ENCODE measurements around the gene RELA. TPM values are rescaled to one million over a fixed set of nuclear protein-coding genes. Genes with fewer than 3 reads are reported as not detected.

RELA gene
- total and polyA plus RNA-seq, 10 of the 15 experiments (the other 5 are each of a cell fraction or from before 2014, with no cell fraction given): 5.1 to 56.4 (median 34.2) TPM

DNA sequence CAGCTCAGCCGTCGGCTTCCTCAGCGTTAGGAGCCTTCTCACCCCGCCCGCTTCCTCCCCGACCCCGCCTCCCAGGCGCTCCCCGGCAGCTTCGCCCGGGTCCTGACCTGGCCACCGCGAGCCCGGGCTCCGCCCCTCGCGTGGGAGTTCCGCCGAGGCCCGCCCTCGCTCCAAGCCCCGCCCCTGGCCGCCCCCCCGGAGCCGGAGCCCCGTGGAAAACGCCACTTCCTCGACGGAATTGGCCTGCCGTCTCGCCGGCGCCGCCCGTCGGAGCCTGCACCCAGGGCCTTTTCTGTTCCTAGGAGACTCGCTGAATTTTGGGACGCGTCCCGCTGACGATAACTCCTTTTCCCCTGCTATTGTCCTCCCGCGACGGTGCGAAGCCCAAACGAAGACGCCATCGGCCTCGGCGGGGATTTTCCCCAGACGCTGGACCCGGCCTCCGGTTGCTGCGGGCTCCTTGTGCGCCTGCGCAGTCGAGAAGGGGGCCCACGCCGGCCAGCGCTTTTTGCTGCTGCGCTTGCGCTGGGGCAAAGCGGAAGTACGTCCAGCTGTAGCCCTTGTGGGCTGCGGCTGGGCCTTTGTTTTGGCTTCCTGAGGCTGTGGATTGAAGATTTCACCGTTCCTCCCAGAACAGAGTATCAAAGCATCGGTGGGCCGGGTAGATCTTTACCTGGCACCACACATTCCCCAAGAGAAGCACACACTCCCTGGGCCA lies 10.0 kb downstream of the RELA start (continued):
- 0 out of 2 replicates have a peak, but pooled peaks have one; percentile 10 for TF ChIP-seq ZBTB11 (CRISPR knock-in tag; IDR thresholded peaks at IDR 0.05)
- TF ChIP-seq, protein P1, sequence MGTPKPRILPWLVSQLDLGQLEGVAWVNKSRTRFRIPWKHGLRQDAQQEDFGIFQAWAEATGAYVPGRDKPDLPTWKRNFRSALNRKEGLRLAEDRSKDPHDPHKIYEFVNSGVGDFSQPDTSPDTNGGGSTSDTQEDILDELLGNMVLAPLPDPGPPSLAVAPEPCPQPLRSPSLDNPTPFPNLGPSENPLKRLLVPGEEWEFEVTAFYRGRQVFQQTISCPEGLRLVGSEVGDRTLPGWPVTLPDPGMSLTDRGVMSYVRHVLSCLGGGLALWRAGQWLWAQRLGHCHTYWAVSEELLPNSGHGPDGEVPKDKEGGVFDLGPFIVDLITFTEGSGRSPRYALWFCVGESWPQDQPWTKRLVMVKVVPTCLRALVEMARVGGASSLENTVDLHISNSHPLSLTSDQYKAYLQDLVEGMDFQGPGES (IDR thresholded peaks at IDR 0.05): no peak
- TF ChIP-seq SIN3A (IDR thresholded peaks at IDR 0.05; ENCODE audit: low read depth, low read length): peak; percentile 69; the same call in 1 of the 2 replicates
- no peak for TF ChIP-seq CBX5 (IDR thresholded peaks at IDR 0.05; ENCODE audit: low read depth)
- no peak for TF ChIP-seq MTA2 (IDR thresholded peaks at IDR 0.05; ENCODE audit: low read depth)
- no peak; the same call in 1 of the 2 replicates for TF ChIP-seq LARP7 (IDR thresholded peaks at IDR 0.05)
- TF ChIP-seq NR2C1 (IDR thresholded peaks at IDR 0.05): peak; percentile 24; the same call in 1 of the 2 replicates
- TF ChIP-seq DPF2 (IDR thresholded peaks at IDR 0.05): peak; percentile 90
- no peak for TF ChIP-seq MYC (IDR thresholded peaks at IDR 0.05; ENCODE audit: insufficient read depth, insufficient read length, insufficient replicate concordance, low read length, severe bottlenecking)
- no peak for TF ChIP-seq HDAC2 (IDR thresholded peaks at IDR 0.05)
- TF ChIP-seq CEBPZ (IDR thresholded peaks at IDR 0.05; ENCODE audit: low read depth, low read length): no peak
- no peak for TF ChIP-seq CBX3 (IDR thresholded peaks at IDR 0.05; ENCODE audit: borderline replicate concordance, low read depth)
- peak; percentile 92 for TF ChIP-seq NBN (IDR thresholded peaks at IDR 0.05)
- peak; percentile 16; the same call in 1 of the 2 replicates for TF ChIP-seq CREB1 (IDR thresholded peaks at IDR 0.05; ENCODE audit: low read depth)
- TF ChIP-seq STAT3 (IDR thresholded peaks at IDR 0.05; ENCODE audit: low read depth, low read length): no peak
- no peak for TF ChIP-seq ASH2L (IDR thresholded peaks at IDR 0.05; ENCODE audit: borderline replicate concordance, low read depth)
- 0 out of 6 replicates have a peak, but pooled peaks of 1 of the 3 experiments have one; percentile 11 for TF ChIP-seq CTCF (IDR thresholded peaks at IDR 0.05 in 2 of 3, conservative IDR thresholded peaks at IDR 0.05 in 1 of 3; ENCODE audit: control insufficient read depth in 2 of 3, extremely low read depth in 1 of 3, insufficient read depth in 1 of 3, low read depth in 3 of 3, low read length in 3 of 3)
- TF ChIP-seq POLR2AphosphoS5 (IDR thresholded peaks at IDR 0.05; ENCODE audit: low read length): peak; percentile 83
- TF ChIP-seq RUNX3 (IDR thresholded peaks at IDR 0.05; ENCODE audit: low read length): peak; percentile 80
- TF ChIP-seq YY1 (IDR thresholded peaks at IDR 0.05; ENCODE audit: low read depth, low read length): peak; percentile 71
- no peak for TF ChIP-seq GABPA (IDR thresholded peaks at IDR 0.05; ENCODE audit: low read depth)
- TF ChIP-seq YBX1 (IDR thresholded peaks at IDR 0.05): no peak
